WTC11 (cell line): ENCODE results near the gene FOXA3. TPM values are rescaled to one million over a fixed set of nuclear protein-coding genes. Genes with fewer than 3 reads are reported as not detected.

ENCODE experiments used
- ATAC-seq: fragments of 200-7000 bp; cut with Tn5 transposase; 2 replicates; pipeline ENCODE4 v1.10.0; 2021; ENCODE audit warnings: mild to moderate bottlenecking, moderate library complexity
- CTCF ChIA-PET: fragments of 300-600 bp; sonication (Branson Sonifier 250); formaldehyde crosslinking; loops from one replicate; lab custom pipeline; 2021; ENCODE audit warnings: antibody characterized with exemption; lab: Charles Lee
- POLR2A ChIA-PET: fragments of 350-600 bp; sonication (Branson Sonifier 250); formaldehyde crosslinking; loops from one replicate; lab custom pipeline; 2021; ENCODE audit warnings: antibody characterized with exemption; lab: Charles Lee
- DNase-seq: peaks from one replicate; pipeline ENCODE4 v3.0.0; 2021; ENCODE audit warnings: low spot score
- H3K27ac Mint-ChIP-seq: 2 replicates; pipeline ENCODE4 v1.8.0; 2021; ENCODE audit warnings: mixed read lengths
- H3K27me3 Mint-ChIP-seq: 2 replicates; pipeline ENCODE4 v1.8.0; 2021; ENCODE audit warnings: low read depth, mild to moderate bottlenecking, moderate library complexity, mixed read lengths
- H3K36me3 Mint-ChIP-seq: 2 replicates; pipeline ENCODE4 v1.8.0; 2021; ENCODE audit warnings: mixed read lengths
- H3K4me1 Mint-ChIP-seq: 2 replicates; pipeline ENCODE4 v1.8.0; 2022; ENCODE audit warnings: mixed read lengths
- H3K4me3 Mint-ChIP-seq: 2 replicates; pipeline ENCODE4 v1.8.0; 2021; ENCODE audit warnings: mild to moderate bottlenecking, moderate library complexity, mixed read lengths
- H3K9me3 Mint-ChIP-seq: 2 replicates; pipeline ENCODE4 v1.8.0; 2021; ENCODE audit warnings: mixed read lengths
- FOXP1 ChIP-seq: sonication (generic); formaldehyde crosslinking; IDR thresholded peaks from 2 replicates; pipeline ENCODE4 v1.8.0; 2022; ENCODE audit warnings: missing genetic modification reagents, mild to moderate bottlenecking, moderate library complexity, borderline replicate concordance
- GABPB1 ChIP-seq: sonication (generic); formaldehyde crosslinking; IDR thresholded peaks from 2 replicates; pipeline ENCODE4 v1.8.1; 2023; ENCODE audit warnings: mild to moderate bottlenecking, missing genetic modification reagents
- IRF2 ChIP-seq: sonication (generic); formaldehyde crosslinking; IDR thresholded peaks from 2 replicates; pipeline ENCODE4 v1.8.0; 2022; ENCODE audit warnings: low read depth, missing genetic modification reagents, borderline replicate concordance
- total RNA-seq: library from RNA; stranded (reverse); gene quantifications from 3 replicates; pipeline ENCODE4 v1.2.3, GENCODE V29; 2021
- TF ChIP-seq, protein P1 (sequence below): fragments of 250-450 bp; sonication (Bioruptor Pico); IDR thresholded peaks from 2 replicates; pipeline ENCODE4 v1.9.0; 2021; ENCODE audit warnings: mild to moderate bottlenecking, borderline replicate concordance
- TF ChIP-seq, protein P2 (sequence below): sonication (generic); formaldehyde crosslinking; IDR thresholded peaks from 2 replicates; pipeline ENCODE4 v1.8.0; 2022; ENCODE audit warnings: missing genetic modification reagents
- TF ChIP-seq, protein P3 (sequence below): sonication (generic); formaldehyde crosslinking; IDR thresholded peaks from 2 replicates; pipeline ENCODE4 v1.8.1; 2023; ENCODE audit warnings: mild to moderate bottlenecking, missing genetic modification reagents, borderline replicate concordance
- TF ChIP-seq, protein P4 (sequence below): sonication (generic); formaldehyde crosslinking; IDR thresholded peaks from 2 replicates; pipeline ENCODE4 v1.8.0; 2022; ENCODE audit warnings: mild to moderate bottlenecking, missing genetic modification reagents
- TF ChIP-seq, protein P5 (sequence below): sonication (generic); formaldehyde crosslinking; IDR thresholded peaks from 2 replicates; pipeline ENCODE4 v1.8.0; 2022; ENCODE audit warnings: mild to moderate bottlenecking, missing genetic modification reagents
- TF ChIP-seq, protein P6 (sequence below): sonication (generic); formaldehyde crosslinking; IDR thresholded peaks from 2 replicates; pipeline ENCODE4 v1.8.0; 2022; ENCODE audit warnings: mild to moderate bottlenecking, missing genetic modification reagents
- TF ChIP-seq, protein P7 (sequence below): sonication (generic); formaldehyde crosslinking; IDR thresholded peaks from 2 replicates; pipeline ENCODE4 v1.8.0; 2023; ENCODE audit warnings: mild to moderate bottlenecking, missing genetic modification reagents
- TF ChIP-seq, protein P8 (sequence below): sonication (generic); formaldehyde crosslinking; IDR thresholded peaks from 2 replicates; pipeline ENCODE4 v1.8.1; 2023; ENCODE audit warnings: mild to moderate bottlenecking, moderate library complexity, missing genetic modification reagents

The FOXA3 gene
- total RNA-seq, 1 experiment from 2014 or later: 20.7 TPM

DNA sequence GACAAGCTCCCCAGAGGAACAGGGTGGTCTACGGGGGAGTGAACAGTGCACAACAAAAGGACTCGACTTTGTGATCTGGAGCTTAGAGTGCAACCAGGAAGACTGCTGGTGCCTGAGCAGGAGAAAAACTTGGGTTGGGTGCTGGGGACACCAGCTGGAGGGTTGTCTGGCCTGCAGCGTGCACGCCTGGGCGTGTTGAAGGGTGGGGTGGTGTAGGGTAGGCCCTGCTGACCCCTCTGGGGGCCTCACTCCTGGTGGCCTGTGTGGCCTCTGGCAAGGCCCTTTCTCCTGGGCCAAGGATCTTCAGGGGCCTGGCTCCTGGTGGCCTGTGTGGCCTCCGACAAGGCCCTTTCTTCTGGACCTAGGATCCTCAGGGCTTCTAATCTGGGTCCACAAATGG is 44.4 kb upstream of the FOXA3 start (continued):
- TF ChIP-seq, protein P1, sequence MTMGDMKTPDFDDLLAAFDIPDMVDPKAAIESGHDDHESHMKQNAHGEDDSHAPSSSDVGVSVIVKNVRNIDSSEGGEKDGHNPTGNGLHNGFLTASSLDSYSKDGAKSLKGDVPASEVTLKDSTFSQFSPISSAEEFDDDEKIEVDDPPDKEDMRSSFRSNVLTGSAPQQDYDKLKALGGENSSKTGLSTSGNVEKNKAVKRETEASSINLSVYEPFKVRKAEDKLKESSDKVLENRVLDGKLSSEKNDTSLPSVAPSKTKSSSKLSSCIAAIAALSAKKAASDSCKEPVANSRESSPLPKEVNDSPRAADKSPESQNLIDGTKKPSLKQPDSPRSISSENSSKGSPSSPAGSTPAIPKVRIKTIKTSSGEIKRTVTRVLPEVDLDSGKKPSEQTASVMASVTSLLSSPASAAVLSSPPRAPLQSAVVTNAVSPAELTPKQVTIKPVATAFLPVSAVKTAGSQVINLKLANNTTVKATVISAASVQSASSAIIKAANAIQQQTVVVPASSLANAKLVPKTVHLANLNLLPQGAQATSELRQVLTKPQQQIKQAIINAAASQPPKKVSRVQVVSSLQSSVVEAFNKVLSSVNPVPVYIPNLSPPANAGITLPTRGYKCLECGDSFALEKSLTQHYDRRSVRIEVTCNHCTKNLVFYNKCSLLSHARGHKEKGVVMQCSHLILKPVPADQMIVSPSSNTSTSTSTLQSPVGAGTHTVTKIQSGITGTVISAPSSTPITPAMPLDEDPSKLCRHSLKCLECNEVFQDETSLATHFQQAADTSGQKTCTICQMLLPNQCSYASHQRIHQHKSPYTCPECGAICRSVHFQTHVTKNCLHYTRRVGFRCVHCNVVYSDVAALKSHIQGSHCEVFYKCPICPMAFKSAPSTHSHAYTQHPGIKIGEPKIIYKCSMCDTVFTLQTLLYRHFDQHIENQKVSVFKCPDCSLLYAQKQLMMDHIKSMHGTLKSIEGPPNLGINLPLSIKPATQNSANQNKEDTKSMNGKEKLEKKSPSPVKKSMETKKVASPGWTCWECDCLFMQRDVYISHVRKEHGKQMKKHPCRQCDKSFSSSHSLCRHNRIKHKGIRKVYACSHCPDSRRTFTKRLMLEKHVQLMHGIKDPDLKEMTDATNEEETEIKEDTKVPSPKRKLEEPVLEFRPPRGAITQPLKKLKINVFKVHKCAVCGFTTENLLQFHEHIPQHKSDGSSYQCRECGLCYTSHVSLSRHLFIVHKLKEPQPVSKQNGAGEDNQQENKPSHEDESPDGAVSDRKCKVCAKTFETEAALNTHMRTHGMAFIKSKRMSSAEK (CRISPR knock-in tag): no peak
- TF ChIP-seq FOXP1 (CRISPR knock-in tag): no peak
- TF ChIP-seq, protein P2, sequence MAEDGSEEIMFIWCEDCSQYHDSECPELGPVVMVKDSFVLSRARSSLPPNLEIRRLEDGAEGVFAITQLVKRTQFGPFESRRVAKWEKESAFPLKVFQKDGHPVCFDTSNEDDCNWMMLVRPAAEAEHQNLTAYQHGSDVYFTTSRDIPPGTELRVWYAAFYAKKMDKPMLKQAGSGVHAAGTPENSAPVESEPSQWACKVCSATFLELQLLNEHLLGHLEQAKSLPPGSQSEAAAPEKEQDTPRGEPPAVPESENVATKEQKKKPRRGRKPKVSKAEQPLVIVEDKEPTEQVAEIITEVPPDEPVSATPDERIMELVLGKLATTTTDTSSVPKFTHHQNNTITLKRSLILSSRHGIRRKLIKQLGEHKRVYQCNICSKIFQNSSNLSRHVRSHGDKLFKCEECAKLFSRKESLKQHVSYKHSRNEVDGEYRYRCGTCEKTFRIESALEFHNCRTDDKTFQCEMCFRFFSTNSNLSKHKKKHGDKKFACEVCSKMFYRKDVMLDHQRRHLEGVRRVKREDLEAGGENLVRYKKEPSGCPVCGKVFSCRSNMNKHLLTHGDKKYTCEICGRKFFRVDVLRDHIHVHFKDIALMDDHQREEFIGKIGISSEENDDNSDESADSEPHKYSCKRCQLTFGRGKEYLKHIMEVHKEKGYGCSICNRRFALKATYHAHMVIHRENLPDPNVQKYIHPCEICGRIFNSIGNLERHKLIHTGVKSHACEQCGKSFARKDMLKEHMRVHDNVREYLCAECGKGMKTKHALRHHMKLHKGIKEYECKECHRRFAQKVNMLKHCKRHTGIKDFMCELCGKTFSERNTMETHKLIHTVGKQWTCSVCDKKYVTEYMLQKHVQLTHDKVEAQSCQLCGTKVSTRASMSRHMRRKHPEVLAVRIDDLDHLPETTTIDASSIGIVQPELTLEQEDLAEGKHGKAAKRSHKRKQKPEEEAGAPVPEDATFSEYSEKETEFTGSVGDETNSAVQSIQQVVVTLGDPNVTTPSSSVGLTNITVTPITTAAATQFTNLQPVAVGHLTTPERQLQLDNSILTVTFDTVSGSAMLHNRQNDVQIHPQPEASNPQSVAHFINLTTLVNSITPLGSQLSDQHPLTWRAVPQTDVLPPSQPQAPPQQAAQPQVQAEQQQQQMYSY (CRISPR knock-in tag): no peak
- TF ChIP-seq, protein P3, sequence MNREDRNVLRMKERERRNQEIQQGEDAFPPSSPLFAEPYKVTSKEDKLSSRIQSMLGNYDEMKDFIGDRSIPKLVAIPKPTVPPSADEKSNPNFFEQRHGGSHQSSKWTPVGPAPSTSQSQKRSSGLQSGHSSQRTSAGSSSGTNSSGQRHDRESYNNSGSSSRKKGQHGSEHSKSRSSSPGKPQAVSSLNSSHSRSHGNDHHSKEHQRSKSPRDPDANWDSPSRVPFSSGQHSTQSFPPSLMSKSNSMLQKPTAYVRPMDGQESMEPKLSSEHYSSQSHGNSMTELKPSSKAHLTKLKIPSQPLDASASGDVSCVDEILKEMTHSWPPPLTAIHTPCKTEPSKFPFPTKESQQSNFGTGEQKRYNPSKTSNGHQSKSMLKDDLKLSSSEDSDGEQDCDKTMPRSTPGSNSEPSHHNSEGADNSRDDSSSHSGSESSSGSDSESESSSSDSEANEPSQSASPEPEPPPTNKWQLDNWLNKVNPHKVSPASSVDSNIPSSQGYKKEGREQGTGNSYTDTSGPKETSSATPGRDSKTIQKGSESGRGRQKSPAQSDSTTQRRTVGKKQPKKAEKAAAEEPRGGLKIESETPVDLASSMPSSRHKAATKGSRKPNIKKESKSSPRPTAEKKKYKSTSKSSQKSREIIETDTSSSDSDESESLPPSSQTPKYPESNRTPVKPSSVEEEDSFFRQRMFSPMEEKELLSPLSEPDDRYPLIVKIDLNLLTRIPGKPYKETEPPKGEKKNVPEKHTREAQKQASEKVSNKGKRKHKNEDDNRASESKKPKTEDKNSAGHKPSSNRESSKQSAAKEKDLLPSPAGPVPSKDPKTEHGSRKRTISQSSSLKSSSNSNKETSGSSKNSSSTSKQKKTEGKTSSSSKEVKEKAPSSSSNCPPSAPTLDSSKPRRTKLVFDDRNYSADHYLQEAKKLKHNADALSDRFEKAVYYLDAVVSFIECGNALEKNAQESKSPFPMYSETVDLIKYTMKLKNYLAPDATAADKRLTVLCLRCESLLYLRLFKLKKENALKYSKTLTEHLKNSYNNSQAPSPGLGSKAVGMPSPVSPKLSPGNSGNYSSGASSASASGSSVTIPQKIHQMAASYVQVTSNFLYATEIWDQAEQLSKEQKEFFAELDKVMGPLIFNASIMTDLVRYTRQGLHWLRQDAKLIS: no peak
- TF ChIP-seq, protein P4, sequence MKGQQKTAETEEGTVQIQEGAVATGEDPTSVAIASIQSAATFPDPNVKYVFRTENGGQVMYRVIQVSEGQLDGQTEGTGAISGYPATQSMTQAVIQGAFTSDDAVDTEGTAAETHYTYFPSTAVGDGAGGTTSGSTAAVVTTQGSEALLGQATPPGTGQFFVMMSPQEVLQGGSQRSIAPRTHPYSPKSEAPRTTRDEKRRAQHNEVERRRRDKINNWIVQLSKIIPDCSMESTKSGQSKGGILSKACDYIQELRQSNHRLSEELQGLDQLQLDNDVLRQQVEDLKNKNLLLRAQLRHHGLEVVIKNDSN (CRISPR knock-in tag): no peak

DNA sequence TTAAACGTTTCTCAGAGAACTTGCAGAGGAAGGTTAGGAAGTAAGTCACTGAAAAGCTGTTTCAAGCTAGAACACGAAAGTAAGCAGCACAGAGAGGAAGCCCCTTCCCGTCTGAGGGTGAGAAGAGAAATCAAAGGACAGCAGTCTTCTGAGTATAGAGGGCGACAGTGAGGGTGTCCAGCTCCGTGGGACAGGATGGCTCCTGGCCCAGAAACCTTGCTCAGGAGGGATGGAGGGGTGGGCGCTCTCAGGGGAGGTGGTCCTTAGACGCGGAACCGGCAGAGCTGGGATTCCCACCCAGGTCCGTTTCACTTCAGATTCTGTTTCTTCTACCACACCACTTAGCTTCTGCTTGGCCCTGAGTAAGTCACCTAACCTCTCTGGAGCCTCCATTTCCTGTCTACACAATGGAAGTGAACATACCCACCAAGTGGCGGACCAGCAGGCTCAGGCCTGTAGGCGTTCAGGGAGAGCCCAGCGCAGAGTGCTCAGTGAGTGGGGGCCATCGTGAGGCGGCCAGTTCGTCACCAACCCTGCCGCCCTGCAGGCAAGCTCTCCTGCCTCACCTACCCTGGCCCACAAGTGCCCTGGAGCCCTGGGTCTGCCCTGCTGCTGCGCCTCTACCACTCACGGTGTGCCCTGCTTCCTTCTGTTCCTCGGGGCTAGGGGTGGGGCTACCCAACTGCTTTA is 43.6 kb upstream of the FOXA3 start:
- POLR2A ChIA-PET: interaction anchor here (1.1 kb wide), 1 partner anchor 50 kb away, joined by 3 read pairs; no protein-coding TSS in a partner anchor
- Mint-ChIP-seq H3K27me3 (no peaks in the 10 kb centered on the region), H3K9me3 (no peaks in the 10 kb centered on the region), H3K4me1 (peaks cover 25% of the 10 kb centered on the region), H3K4me3 (no peak overlapping the region), H3K36me3 (peaks cover 35% of the 10 kb centered on the region), H3K27ac (peak overlapping the region; percentile 42)
- ATAC-seq (no peak), DNase-seq (no peak)
- CTCF ChIA-PET: interaction anchor here (0.5 to 7.2 kb wide), 7 partner anchors 21 to 97 kb away, joined by 3 to 135 read pairs (median 4); partner anchors contain the start of genes FOXA3, MYPOP, SIX5 and SYMPK
- TF ChIP-seq, protein P5, sequence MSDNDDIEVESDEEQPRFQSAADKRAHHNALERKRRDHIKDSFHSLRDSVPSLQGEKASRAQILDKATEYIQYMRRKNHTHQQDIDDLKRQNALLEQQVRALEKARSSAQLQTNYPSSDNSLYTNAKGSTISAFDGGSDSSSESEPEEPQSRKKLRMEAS (CRISPR knock-in tag): no peak
- TF ChIP-seq, protein P4 (CRISPR knock-in tag): no peak
- TF ChIP-seq IRF2 (no peak), GABPB1 (CRISPR knock-in tag) (no peak)
- TF ChIP-seq, protein P6, sequence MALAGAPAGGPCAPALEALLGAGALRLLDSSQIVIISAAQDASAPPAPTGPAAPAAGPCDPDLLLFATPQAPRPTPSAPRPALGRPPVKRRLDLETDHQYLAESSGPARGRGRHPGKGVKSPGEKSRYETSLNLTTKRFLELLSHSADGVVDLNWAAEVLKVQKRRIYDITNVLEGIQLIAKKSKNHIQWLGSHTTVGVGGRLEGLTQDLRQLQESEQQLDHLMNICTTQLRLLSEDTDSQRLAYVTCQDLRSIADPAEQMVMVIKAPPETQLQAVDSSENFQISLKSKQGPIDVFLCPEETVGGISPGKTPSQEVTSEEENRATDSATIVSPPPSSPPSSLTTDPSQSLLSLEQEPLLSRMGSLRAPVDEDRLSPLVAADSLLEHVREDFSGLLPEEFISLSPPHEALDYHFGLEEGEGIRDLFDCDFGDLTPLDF (CRISPR knock-in tag): no peak
- TF ChIP-seq, protein P7, sequence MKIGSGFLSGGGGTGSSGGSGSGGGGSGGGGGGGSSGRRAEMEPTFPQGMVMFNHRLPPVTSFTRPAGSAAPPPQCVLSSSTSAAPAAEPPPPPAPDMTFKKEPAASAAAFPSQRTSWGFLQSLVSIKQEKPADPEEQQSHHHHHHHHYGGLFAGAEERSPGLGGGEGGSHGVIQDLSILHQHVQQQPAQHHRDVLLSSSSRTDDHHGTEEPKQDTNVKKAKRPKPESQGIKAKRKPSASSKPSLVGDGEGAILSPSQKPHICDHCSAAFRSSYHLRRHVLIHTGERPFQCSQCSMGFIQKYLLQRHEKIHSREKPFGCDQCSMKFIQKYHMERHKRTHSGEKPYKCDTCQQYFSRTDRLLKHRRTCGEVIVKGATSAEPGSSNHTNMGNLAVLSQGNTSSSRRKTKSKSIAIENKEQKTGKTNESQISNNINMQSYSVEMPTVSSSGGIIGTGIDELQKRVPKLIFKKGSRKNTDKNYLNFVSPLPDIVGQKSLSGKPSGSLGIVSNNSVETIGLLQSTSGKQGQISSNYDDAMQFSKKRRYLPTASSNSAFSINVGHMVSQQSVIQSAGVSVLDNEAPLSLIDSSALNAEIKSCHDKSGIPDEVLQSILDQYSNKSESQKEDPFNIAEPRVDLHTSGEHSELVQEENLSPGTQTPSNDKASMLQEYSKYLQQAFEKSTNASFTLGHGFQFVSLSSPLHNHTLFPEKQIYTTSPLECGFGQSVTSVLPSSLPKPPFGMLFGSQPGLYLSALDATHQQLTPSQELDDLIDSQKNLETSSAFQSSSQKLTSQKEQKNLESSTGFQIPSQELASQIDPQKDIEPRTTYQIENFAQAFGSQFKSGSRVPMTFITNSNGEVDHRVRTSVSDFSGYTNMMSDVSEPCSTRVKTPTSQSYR: no peak
- TF ChIP-seq, protein P8, sequence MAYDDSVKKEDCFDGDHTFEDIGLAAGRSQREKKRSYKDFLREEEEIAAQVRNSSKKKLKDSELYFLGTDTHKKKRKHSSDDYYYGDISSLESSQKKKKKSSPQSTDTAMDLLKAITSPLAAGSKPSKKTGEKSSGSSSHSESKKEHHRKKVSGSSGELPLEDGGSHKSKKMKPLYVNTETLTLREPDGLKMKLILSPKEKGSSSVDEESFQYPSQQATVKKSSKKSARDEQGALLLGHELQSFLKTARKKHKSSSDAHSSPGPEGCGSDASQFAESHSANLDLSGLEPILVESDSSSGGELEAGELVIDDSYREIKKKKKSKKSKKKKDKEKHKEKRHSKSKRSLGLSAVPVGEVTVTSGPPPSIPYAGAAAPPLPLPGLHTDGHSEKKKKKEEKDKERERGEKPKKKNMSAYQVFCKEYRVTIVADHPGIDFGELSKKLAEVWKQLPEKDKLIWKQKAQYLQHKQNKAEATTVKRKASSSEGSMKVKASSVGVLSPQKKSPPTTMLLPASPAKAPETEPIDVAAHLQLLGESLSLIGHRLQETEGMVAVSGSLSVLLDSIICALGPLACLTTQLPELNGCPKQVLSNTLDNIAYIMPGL (CRISPR knock-in tag): no peak
